Mucosa of stomach (tissue), 1 donor: ENCODE results near the gene RASSF1.
A peak's percentile ranks its signal among the peaks of the same experiment; 100 is the strongest.

Experiments used
- H3K27me3 ChIP-seq: one replicate; pipeline ENCODE4 v1.7.0; 2013; ENCODE audit warnings: mild to moderate bottlenecking, low read length; ENCODE audit not compliant: control insufficient read depth, insufficient read depth
- H3K36me3 ChIP-seq: one replicate; pipeline ENCODE4 v1.7.0; 2013; ENCODE audit warnings: low read length; ENCODE audit not compliant: control insufficient read depth, insufficient read depth
- H3K4me1 ChIP-seq: one replicate; pipeline ENCODE4 v1.7.0; 2013; ENCODE audit warnings: mild to moderate bottlenecking, low read length; ENCODE audit not compliant: control insufficient read depth, insufficient read depth
- H3K4me3 ChIP-seq: one replicate; pipeline ENCODE4 v1.7.0; 2013; ENCODE audit warnings: low read length
- H3K9ac ChIP-seq: one replicate; pipeline ENCODE4 v1.7.0; 2013; ENCODE audit warnings: mild to moderate bottlenecking, low read length, moderate library complexity
- H3K9me3 ChIP-seq: one replicate; pipeline ENCODE4 v1.7.0; 2013; ENCODE audit warnings: mild to moderate bottlenecking, low read length, moderate library complexity; ENCODE audit not compliant: control insufficient read depth
- donor health status: Pancreatic carcinoma.

RASSF1 gene

GRCh38 chr3:50323614-50324199, 16.9 kb downstream of the RASSF1 start:
- Histone ChIP-seq H3K36me3 (no peaks in the 10 kb centered on the region), H3K4me3 (no peak overlapping the region), H3K27me3 (no peaks in the 10 kb centered on the region), H3K9ac (no peak overlapping the region), H3K4me1 (peaks cover 53% of the 10 kb centered on the region), H3K9me3 (no peaks in the 10 kb centered on the region)

GRCh38 chr3:50323092-50323600, 17.5 kb downstream of the RASSF1 start:
- H3K4me3 ChIP-seq: no peak overlapping the region
- H3K9ac ChIP-seq: peak overlapping the region; percentile 92
- peaks cover 55% of the 10 kb centered on the region for H3K4me1 ChIP-seq
- no peaks in the 10 kb centered on the region for H3K27me3 ChIP-seq
- no peaks in the 10 kb centered on the region for H3K9me3 ChIP-seq
- H3K36me3 ChIP-seq: peaks cover 4% of the 10 kb centered on the region

DNA sequence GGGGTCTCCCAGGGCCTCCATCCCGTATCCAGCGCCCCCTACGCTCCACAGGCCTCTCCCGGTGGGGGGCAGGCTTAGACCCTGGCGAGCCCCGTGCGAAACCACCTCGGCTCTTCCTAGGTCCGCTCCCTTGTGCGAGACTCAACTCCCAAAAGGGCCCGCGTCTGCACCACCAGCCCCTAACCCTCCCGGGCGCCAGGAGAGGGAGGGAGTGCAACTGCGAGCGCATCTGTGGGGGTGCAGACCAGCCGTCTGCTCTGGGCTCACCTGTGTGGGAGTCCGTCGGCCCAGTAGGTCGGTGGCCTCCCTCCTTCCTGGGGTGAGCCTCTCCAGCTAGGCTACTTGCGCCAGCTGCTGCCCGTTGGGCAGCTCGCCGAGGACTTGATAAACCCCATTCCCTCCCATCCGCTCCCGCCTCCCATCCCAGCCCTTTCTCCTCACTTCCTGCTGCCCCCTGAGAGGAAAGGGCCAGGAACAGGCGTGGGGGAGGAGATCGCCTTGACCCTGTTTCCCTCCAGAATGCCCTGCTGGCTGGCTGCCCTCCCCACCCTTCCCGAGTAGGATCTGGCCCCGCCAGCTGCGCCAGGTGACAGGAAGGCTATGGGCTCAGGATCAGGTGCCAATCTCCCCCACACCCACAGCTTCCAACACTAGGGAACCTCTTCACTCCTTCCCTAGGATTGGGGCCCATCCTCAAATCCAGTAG, 18.1 kb downstream of the RASSF1 start, which contains the start of gene HYAL2:
HYAL2 (minus strand) TSS at position 360 of the 706 bp plus-strand sequence. CDS start 2,256 bp downstream, outside the sequence.
- Histone ChIP-seq H3K4me1 (peaks cover 60% of the 10 kb centered on the region), H3K9ac (peak within 1 kb of the TSS; percentile 92), H3K9me3 (no peaks in the 10 kb centered on the region), H3K27me3 (no peaks in the 10 kb centered on the region), H3K36me3 (peaks cover 7% of the 10 kb centered on the region), H3K4me3 (peak within 1 kb of the TSS; percentile 62)

GRCh38 chr3:50322115-50322385, 18.6 kb downstream of the RASSF1 start:
- H3K9ac ChIP-seq: peak overlapping the region; percentile 92
- peaks cover 60% of the 10 kb centered on the region for H3K4me1 ChIP-seq
- peaks cover 7% of the 10 kb centered on the region for H3K36me3 ChIP-seq
- H3K27me3 ChIP-seq: no peaks in the 10 kb centered on the region
- H3K9me3 ChIP-seq: no peaks in the 10 kb centered on the region
- peak overlapping the region; percentile 62 for H3K4me3 ChIP-seq

DNA sequence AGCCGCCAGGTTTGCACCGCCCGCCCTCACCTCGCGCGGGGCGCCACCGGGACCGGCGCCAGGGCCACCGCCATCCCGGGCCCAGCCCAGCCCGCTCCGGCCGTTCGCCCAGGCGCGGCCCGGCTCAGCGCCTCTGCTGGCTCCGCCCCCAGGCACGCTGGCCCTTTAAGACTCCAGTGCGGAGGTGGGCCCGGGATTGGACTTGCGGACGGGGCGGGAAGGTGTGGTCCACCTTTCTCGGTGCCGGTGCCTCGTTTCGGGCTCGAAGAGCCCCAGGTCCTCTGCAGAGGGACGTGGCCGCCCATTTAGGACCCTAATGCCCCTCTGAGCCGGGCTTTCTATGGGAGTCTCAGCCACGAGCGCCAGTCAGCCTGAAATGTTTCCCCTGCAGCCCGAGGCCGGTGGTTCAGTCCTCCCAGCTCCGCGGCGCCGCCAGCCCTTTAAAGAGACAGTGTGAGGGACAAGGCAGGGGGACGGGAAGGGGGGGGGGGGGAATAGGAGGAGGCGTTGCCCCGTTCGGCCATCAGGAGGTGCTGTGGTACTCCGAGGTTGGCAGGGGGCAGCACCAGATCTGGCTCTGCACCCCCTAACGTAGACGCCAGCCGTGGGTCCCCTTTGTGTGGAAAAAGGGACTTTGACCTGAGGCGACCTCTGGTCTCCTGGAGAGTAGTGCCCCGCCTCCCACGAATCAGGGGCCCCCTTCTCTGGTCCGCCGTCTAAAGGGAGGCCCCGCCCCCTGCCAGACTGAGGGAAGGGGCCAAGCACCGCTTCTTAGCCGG, 19.1 kb downstream of the RASSF1 start:
- Histone ChIP-seq H3K9me3 (no peaks in the 10 kb centered on the region), H3K36me3 (peaks cover 7% of the 10 kb centered on the region), H3K4me3 (peak overlapping the region; percentile 62)

DNA sequence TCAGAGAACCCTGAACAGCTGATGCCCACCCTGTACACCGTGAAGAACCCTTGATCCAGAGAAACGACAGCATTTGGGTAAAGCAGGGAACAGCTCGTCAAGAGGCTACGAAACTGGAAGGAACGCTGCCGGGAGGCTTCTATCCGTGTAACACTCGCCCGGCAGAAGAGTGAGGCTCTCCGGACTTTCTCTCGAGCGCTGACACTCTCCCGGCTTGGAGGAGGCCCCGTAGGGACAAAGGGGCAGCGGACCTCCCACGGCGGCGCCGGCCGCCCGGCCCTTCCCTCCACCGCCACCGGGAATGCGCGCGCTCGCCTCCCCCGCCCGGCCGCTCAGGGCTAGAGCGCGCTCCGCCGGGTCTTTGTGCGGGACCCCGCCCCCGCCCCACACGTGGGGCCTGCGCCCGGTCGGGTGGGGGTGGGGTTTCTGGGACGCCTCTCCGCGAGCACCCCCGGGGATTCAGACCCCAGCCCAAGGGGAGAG, 19.7 kb downstream of the RASSF1 start:
- peaks cover 7% of the 10 kb centered on the region for H3K36me3 ChIP-seq

More for the DNA sequence above, 19.1 kb downstream of the RASSF1 start:
- peaks cover 61% of the 10 kb centered on the region for H3K4me1 ChIP-seq
- H3K9ac ChIP-seq: peak overlapping the region; percentile 92
- H3K27me3 ChIP-seq: no peaks in the 10 kb centered on the region

DNA sequence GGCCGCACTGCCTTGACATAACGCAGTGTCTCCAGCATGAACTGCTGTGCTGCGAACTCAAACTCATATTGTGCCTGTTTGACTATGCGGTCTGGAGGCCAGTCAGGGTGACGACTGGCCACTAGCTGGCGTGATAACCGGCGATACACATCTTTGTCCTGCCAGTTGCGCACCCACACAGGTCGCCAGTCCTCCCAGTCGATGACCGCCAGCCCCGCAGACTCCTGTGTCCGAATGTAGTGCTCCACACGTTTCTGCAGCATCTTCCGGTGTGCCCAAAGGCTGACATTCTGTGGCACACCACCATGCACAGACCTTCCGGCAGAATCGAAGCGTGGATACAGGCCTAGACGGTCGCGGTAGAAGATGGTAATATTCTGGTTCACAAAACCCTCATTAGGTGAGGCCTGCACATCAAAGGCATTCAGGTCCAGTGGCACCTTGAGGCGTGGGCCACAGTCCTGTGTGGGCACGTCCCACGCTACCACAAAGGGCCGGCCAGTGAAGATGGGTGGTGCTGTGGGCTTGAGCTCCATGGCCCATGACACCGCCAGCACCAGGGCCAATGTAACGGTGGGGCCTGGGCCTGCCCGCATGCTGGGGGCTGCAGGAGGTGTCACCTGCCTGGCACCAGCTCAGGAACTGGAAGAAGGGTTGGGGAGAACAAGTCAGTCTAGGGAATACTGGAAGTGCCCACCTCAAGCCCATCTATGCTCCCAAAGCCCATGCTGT, 20.6 kb downstream of the RASSF1 start:
- Histone ChIP-seq H3K4me1 (peaks cover 76% of the 10 kb centered on the region), H3K27me3 (no peaks in the 10 kb centered on the region), H3K9ac (peak overlapping the region; percentile 92), H3K9me3 (no peaks in the 10 kb centered on the region), H3K36me3 (peaks cover 13% of the 10 kb centered on the region), H3K4me3 (peak overlapping the region; percentile 62)

More for the DNA sequence above, 19.7 kb downstream of the RASSF1 start:
- H3K27me3 ChIP-seq: no peaks in the 10 kb centered on the region
- H3K9ac ChIP-seq: peak overlapping the region; percentile 92
- peaks cover 67% of the 10 kb centered on the region for H3K4me1 ChIP-seq
- H3K9me3 ChIP-seq: no peaks in the 10 kb centered on the region
- H3K4me3 ChIP-seq: peak overlapping the region; percentile 62

DNA sequence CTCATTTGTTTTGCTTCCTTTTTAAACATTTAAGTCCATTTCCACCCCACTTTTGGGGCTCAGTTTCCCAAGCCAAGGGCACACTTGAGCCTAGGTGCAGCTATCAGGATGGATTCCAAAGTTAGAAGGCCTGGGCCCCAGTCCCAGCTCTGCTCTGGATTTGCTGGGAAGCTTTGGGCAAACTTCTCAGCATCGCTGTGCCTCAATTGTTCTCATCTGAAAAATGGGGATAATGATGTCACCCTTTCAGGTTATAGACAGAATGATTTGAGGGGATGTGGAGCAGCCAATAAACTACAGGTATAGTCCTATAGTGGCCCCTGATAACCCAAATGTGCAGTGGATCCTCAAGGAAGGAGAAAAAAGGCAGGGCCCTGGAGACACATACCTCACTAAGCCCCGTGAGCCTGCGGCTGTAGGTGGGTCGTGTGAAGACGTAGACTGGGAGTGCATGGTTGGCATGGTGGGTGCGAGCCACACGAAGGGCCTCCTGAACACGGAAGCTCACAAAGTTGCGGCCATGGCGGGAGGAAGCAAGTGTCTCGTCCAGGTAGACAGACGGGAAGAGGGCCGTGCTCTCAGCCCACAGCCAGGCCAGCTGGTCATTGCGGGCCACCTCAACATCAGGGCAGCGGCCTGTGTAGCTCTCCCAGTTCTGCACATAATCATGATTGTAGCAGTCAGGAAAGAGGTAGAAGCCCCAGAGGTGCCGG, 21.3 kb downstream of the RASSF1 start:
- no peaks in the 10 kb centered on the region for H3K9me3 ChIP-seq
- H3K36me3 ChIP-seq: peaks cover 14% of the 10 kb centered on the region
- no peaks in the 10 kb centered on the region for H3K27me3 ChIP-seq
- H3K4me1 ChIP-seq: peaks cover 81% of the 10 kb centered on the region
- H3K4me3 ChIP-seq: no peak overlapping the region
- no peak overlapping the region for H3K9ac ChIP-seq

- Histone ChIP-seq H3K27me3 (no peaks in the 10 kb centered on the region), H3K9ac (peak overlapping the region; percentile 64), H3K4me1 (peaks cover 84% of the 10 kb centered on the region), H3K4me3 (no peak overlapping the region), H3K9me3 (no peaks in the 10 kb centered on the region), H3K36me3 (peaks cover 14% of the 10 kb centered on the region)
Observed at GRCh38 chr3:50318615-50319014, 22.0 kb downstream of the RASSF1 start.

DNA sequence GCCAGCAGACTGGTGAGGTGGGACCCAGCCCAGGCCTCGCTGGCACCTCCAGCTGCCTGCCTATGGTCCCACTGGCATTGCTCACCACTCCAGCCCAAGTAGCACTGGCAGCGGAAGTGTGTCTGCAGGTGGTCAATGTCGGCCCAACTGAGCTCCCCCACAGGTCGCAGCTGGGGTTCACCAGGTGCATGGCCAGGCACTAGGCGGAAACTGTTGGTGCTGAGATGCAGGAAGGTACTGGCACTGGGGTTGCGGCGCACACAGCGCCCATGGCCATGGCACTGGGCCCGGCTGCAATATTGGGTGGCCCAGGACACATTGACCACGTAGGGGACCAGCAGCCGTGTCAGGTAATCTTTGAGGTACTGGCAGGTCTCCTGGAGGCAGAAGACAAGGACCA, 22.5 kb downstream of the RASSF1 start:
- peak overlapping the region; percentile 64 for H3K9ac ChIP-seq
- peaks cover 84% of the 10 kb centered on the region for H3K4me1 ChIP-seq
- peaks cover 14% of the 10 kb centered on the region for H3K36me3 ChIP-seq
- no peaks in the 10 kb centered on the region for H3K27me3 ChIP-seq
- no peaks in the 10 kb centered on the region for H3K9me3 ChIP-seq
- no peak overlapping the region for H3K4me3 ChIP-seq

DNA sequence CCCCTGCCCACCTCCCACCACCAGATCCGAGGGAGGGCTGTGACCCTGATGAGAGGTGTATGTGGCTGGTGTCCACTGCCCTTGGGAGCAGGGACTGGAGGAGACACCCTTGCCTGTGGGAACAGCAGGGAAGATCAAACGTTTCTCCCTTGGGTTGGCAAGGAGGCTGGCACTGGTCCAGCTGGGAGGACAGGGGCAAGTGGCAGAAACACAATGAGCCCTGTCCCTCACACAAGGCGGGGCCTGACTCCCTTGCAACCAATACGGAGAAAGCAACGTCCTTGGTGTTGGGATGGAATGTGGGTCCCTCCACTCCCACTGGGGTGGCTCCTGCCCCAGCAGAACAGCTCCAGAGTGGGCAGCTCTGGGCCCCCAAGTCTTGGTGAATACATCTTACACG, 23.3 kb downstream of the RASSF1 start:
- Histone ChIP-seq H3K27me3 (no peaks in the 10 kb centered on the region), H3K4me3 (no peak overlapping the region), H3K36me3 (peaks cover 14% of the 10 kb centered on the region), H3K9ac (peak overlapping the region; percentile 64), H3K9me3 (no peaks in the 10 kb centered on the region), H3K4me1 (peaks cover 77% of the 10 kb centered on the region)
